ENCODE results near the gene ADCY10. TPM values are rescaled to one million over a fixed set of nuclear protein-coding genes. Genes with fewer than 3 reads are reported as not detected.

Gene ADCY10
- total RNA-seq, 1 experiment from 2014 or later, result 0.10 TPM

DNA sequence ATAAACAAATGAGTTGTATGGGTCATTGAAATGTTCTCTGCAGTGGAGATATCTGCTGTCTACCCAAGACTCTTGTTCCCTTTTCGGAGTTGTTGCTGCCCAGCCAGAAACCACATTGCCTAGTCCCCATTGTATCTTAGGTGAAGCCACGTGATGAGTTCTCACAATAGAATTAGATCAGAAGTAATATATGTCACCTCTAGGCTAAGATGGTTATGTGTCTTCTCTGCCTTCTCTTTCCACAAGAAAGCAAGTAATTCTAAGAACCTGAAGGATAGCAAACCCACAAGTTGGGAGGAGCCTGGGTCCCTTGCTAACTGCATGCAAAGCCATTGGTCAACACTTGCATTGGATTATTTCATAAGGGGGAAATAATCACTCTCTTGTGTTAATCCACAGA lies 76.6 kb downstream of the ADCY10 start:
- Histone ChIP-seq H3K4me1 (ENCODE audit: control insufficient read depth, insufficient read depth, low read length) (no peaks in the 10 kb centered on the region), H3K27ac (ENCODE audit: low read length) (no peak overlapping the region), H3K27me3 (ENCODE audit: control insufficient read depth, insufficient read depth, low read length) (peaks cover 4% of the 10 kb centered on the region), H3K9me3 (ENCODE audit: control insufficient read depth, insufficient read depth, low read depth, low read length) (no peaks in the 10 kb centered on the region), H3K36me3 (ENCODE audit: control insufficient read depth, insufficient read depth, low read length) (no peaks in the 10 kb centered on the region), H3K4me3 (ENCODE audit: low read depth in 2 of 2, low read length in 2 of 2) (no peak overlapping the region)
- TF ChIP-seq, protein P1, sequence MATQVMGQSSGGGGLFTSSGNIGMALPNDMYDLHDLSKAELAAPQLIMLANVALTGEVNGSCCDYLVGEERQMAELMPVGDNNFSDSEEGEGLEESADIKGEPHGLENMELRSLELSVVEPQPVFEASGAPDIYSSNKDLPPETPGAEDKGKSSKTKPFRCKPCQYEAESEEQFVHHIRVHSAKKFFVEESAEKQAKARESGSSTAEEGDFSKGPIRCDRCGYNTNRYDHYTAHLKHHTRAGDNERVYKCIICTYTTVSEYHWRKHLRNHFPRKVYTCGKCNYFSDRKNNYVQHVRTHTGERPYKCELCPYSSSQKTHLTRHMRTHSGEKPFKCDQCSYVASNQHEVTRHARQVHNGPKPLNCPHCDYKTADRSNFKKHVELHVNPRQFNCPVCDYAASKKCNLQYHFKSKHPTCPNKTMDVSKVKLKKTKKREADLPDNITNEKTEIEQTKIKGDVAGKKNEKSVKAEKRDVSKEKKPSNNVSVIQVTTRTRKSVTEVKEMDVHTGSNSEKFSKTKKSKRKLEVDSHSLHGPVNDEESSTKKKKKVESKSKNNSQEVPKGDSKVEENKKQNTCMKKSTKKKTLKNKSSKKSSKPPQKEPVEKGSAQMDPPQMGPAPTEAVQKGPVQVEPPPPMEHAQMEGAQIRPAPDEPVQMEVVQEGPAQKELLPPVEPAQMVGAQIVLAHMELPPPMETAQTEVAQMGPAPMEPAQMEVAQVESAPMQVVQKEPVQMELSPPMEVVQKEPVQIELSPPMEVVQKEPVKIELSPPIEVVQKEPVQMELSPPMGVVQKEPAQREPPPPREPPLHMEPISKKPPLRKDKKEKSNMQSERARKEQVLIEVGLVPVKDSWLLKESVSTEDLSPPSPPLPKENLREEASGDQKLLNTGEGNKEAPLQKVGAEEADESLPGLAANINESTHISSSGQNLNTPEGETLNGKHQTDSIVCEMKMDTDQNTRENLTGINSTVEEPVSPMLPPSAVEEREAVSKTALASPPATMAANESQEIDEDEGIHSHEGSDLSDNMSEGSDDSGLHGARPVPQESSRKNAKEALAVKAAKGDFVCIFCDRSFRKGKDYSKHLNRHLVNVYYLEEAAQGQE (IDR thresholded peaks at IDR 0.05; ENCODE audit: insufficient read depth in 1 of 2, low read depth in 2 of 2, low read length in 1 of 2), result no peak
- no peak for TF ChIP-seq TCF7L2 (IDR thresholded peaks at IDR 0.05; ENCODE audit: low read depth, low read length)
- TF ChIP-seq, protein P2, sequence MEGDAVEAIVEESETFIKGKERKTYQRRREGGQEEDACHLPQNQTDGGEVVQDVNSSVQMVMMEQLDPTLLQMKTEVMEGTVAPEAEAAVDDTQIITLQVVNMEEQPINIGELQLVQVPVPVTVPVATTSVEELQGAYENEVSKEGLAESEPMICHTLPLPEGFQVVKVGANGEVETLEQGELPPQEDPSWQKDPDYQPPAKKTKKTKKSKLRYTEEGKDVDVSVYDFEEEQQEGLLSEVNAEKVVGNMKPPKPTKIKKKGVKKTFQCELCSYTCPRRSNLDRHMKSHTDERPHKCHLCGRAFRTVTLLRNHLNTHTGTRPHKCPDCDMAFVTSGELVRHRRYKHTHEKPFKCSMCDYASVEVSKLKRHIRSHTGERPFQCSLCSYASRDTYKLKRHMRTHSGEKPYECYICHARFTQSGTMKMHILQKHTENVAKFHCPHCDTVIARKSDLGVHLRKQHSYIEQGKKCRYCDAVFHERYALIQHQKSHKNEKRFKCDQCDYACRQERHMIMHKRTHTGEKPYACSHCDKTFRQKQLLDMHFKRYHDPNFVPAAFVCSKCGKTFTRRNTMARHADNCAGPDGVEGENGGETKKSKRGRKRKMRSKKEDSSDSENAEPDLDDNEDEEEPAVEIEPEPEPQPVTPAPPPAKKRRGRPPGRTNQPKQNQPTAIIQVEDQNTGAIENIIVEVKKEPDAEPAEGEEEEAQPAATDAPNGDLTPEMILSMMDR (IDR thresholded peaks at IDR 0.05), result no peak
- TF ChIP-seq POLR2AphosphoS5 (IDR thresholded peaks at IDR 0.05; ENCODE audit: low read depth, low read length), result no peak
- no peak for TF ChIP-seq SIN3A (IDR thresholded peaks at IDR 0.05; ENCODE audit: borderline replicate concordance, insufficient read depth, low read depth, low read length)
- CTCF ChIA-PET, result no interaction called here
- POLR2A ChIA-PET, result no interaction called here
- no peak for DNase-seq (ENCODE audit: low read depth, low spot score)
- BruUV-seq (replicated peaks), result no TSS peak
- in situ Hi-C loops (cut with HindIII; ENCODE audit: low pct_unique_long_range_greater_than_20kb, low sequenced_read_pairs), result no loop called here
- ATAC-seq, result no peak
- intact Hi-C loops (cut with micrococcal nuclease; ENCODE audit: unreplicated experiment), result no loop called here

DNA sequence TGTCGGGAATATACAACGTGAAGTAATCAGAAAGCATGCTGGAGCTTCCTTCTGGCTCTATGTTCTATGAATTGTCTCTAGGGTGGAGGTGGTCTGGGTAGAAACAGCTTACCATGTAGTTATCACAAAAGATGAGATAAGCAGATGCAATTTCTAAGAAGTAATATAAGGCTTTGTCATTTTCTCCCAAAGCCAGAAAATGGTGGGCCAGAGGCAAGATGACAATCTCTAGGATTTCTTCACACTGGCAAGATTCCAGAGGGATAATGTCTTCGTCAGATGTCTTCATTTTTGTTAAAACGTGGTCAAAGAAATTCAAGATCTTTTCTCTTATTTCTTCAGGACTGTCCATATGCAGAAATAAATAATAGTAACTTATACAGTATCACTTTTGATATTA lies 77.7 kb downstream of the ADCY10 start:
- H3K27me3 ChIP-seq (ENCODE audit: control insufficient read depth, insufficient read depth, low read length), result peaks cover 4% of the 10 kb centered on the region
- no TSS peak for BruUV-seq (replicated peaks)
- H3K4me1 ChIP-seq (ENCODE audit: control insufficient read depth, insufficient read depth, low read length), result no peaks in the 10 kb centered on the region
- in situ Hi-C loops (cut with HindIII; ENCODE audit: low pct_unique_long_range_greater_than_20kb, low sequenced_read_pairs), result no loop called here
- H3K9me3 ChIP-seq (ENCODE audit: control insufficient read depth, insufficient read depth, low read depth, low read length), result no peaks in the 10 kb centered on the region
- intact Hi-C loops (cut with micrococcal nuclease; ENCODE audit: unreplicated experiment), result no loop called here
- no peak overlapping the region for H3K27ac ChIP-seq (ENCODE audit: low read length)
- no peaks in the 10 kb centered on the region for H3K36me3 ChIP-seq (ENCODE audit: control insufficient read depth, insufficient read depth, low read length)
- CTCF ChIA-PET, result no interaction called here
- POLR2A ChIA-PET, result no interaction called here
- no peak overlapping the region for H3K4me3 ChIP-seq (ENCODE audit: low read depth in 2 of 2, low read length in 2 of 2)
- TF ChIP-seq, protein P2 (IDR thresholded peaks at IDR 0.05), result no peak
- no peak for TF ChIP-seq TCF7L2 (IDR thresholded peaks at IDR 0.05; ENCODE audit: low read depth, low read length)
- TF ChIP-seq, protein P1 (IDR thresholded peaks at IDR 0.05; ENCODE audit: insufficient read depth in 1 of 2, low read depth in 2 of 2, low read length in 1 of 2), result no peak
- TF ChIP-seq POLR2AphosphoS5 (IDR thresholded peaks at IDR 0.05; ENCODE audit: low read depth, low read length), result no peak
- TF ChIP-seq SIN3A (IDR thresholded peaks at IDR 0.05; ENCODE audit: borderline replicate concordance, insufficient read depth, low read depth, low read length), result no peak
- DNase-seq (ENCODE audit: low read depth, low spot score), result no peak
- no peak for ATAC-seq
